ENCODE measurements around the gene CLEC16A. TPM values are rescaled to one million over a fixed set of nuclear protein-coding genes. Genes with fewer than 3 reads are reported as not detected.

CLEC16A gene
- total RNA-seq, 4 donors from 2014 or later = 24.5 to 33.0 (median 29.3) TPM

DNA sequence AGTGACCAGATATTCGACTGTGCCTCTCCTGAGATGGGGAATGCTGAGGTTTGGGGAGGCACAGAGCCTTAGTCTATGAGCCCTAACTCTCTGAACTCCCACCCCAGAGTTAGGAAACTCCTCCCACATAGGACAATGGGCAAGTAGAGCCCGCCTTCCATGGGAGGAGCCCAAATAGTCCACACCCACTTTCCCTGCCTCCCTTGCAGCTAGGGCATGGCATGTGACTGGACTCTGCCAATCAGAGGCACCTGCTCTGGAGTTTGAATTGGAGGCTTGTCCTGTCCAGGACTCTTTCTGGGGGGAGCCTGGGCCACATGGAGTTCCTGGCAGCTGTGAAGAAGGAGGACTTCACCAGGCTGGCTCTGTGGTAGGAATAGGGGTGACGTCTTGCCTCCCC lies 263.3 kb downstream of the CLEC16A start:
- Histone ChIP-seq H3K4me3 (no peak overlapping the region), H3K4me1 (no peaks in the 10 kb centered on the region), H3K36me3 (no peaks in the 10 kb centered on the region), H3K27me3 (peaks cover 0 to 4% (median 4%) of the 10 kb centered on the region in 3 donors), H3K9me3 (no peaks in the 10 kb centered on the region), H3K27ac (no peak overlapping the region)
- ATAC-seq (no peak), DNase-seq (no peak)
- in situ Hi-C loops (cut with MboI; ENCODE audit: low sequenced_read_pairs in 4 of 4) = no loop called here
- TF ChIP-seq, protein P1, sequence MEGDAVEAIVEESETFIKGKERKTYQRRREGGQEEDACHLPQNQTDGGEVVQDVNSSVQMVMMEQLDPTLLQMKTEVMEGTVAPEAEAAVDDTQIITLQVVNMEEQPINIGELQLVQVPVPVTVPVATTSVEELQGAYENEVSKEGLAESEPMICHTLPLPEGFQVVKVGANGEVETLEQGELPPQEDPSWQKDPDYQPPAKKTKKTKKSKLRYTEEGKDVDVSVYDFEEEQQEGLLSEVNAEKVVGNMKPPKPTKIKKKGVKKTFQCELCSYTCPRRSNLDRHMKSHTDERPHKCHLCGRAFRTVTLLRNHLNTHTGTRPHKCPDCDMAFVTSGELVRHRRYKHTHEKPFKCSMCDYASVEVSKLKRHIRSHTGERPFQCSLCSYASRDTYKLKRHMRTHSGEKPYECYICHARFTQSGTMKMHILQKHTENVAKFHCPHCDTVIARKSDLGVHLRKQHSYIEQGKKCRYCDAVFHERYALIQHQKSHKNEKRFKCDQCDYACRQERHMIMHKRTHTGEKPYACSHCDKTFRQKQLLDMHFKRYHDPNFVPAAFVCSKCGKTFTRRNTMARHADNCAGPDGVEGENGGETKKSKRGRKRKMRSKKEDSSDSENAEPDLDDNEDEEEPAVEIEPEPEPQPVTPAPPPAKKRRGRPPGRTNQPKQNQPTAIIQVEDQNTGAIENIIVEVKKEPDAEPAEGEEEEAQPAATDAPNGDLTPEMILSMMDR (IDR thresholded peaks at IDR 0.05 in 4 of 5, conservative IDR thresholded peaks at IDR 0.05 in 1 of 5) = no peak
- TF ChIP-seq POLR2A (IDR thresholded peaks at IDR 0.05) = no peak
- intact Hi-C loops (cut with DNase I; ENCODE audit: low total_unique reads) = no loop called here

DNA sequence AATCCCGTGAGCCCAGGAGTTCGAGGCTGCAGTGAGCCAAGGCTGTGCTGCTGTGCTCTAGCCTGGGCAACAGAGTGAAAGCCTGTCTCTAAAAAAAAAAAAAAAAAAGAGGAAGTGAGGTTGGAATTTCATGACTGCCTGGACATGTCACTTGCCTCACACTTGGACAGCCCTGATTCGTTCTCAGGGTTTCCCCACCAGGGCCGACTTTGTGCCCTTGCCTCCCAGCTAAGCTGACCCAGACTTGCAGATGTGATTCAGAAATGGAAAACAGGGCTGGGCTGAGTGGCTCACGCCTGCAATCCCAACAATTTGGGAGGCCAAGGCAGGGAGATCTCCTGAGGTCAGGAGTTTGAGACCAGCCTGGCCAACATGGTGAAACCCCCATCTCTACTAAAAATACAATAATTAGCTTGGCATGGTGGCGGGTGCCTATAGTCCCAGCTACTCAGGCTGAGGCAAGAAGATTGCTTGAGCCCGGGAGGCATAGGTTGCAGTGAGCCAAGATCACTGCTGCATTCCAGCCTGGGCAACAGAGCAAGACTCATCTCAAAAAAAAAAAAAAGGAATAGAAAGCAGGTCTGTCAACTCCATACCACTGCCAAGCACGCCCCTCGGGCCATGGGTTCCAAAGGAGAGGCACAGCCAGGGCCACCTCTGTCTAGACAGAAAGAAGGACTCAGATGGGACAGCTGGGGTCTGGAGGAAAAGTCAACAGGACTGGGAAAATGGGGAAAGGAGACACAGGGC lies 264.7 kb downstream of the CLEC16A start:
- H3K36me3 ChIP-seq = no peaks in the 10 kb centered on the region
- no peaks in the 10 kb centered on the region for H3K4me1 ChIP-seq
- DNase-seq (no peak), ATAC-seq (no peak)
- peaks cover 0 to 4% (median 4%) of the 10 kb centered on the region in 3 donors for H3K27me3 ChIP-seq
- TF ChIP-seq, protein P1 (IDR thresholded peaks at IDR 0.05 in 4 of 5, conservative IDR thresholded peaks at IDR 0.05 in 1 of 5) = no peak
- H3K9me3 ChIP-seq = no peaks in the 10 kb centered on the region
- H3K4me3 ChIP-seq = no peak overlapping the region
- intact Hi-C loops (cut with DNase I; ENCODE audit: low total_unique reads) (no loop called here), in situ Hi-C loops (cut with MboI; ENCODE audit: low sequenced_read_pairs in 4 of 4) (no loop called here)
- no peak overlapping the region for H3K27ac ChIP-seq

DNA sequence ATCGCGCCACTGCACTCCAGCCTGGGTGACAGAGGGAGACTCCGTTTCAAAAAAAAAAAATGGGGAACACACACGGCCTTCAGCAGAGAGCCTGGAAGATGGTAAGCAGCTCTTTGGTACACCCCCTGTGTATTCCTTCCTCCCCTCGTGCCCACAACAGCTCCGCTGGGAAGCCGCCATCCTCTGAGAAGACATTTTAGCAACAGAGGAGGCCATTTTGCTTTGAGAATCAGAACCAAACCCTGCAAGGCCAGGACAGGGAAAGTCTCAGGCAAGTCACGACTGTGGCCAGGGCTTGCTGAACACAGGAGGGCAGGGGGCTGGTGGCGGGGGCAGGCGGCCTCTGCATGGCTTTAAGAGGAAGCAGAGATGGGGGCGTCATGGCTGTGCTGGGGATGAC lies 265.9 kb downstream of the CLEC16A start:
- H3K27me3 ChIP-seq = peaks cover 0 to 4% (median 4%) of the 10 kb centered on the region in 3 donors
- ATAC-seq = no peak
- intact Hi-C loops (cut with DNase I; ENCODE audit: low total_unique reads) = no loop called here
- H3K27ac ChIP-seq = no peak overlapping the region
- no peaks in the 10 kb centered on the region for H3K9me3 ChIP-seq
- H3K4me1 ChIP-seq = no peaks in the 10 kb centered on the region
- DNase-seq = no peak
- no peak overlapping the region for H3K4me3 ChIP-seq
- TF ChIP-seq POLR2A (IDR thresholded peaks at IDR 0.05) = no peak
- TF ChIP-seq, protein P1 (IDR thresholded peaks at IDR 0.05 in 4 of 5, conservative IDR thresholded peaks at IDR 0.05 in 1 of 5) = no peak
- no peaks in the 10 kb centered on the region for H3K36me3 ChIP-seq
- in situ Hi-C loops (cut with MboI; ENCODE audit: low sequenced_read_pairs in 4 of 4) = no loop called here

DNA sequence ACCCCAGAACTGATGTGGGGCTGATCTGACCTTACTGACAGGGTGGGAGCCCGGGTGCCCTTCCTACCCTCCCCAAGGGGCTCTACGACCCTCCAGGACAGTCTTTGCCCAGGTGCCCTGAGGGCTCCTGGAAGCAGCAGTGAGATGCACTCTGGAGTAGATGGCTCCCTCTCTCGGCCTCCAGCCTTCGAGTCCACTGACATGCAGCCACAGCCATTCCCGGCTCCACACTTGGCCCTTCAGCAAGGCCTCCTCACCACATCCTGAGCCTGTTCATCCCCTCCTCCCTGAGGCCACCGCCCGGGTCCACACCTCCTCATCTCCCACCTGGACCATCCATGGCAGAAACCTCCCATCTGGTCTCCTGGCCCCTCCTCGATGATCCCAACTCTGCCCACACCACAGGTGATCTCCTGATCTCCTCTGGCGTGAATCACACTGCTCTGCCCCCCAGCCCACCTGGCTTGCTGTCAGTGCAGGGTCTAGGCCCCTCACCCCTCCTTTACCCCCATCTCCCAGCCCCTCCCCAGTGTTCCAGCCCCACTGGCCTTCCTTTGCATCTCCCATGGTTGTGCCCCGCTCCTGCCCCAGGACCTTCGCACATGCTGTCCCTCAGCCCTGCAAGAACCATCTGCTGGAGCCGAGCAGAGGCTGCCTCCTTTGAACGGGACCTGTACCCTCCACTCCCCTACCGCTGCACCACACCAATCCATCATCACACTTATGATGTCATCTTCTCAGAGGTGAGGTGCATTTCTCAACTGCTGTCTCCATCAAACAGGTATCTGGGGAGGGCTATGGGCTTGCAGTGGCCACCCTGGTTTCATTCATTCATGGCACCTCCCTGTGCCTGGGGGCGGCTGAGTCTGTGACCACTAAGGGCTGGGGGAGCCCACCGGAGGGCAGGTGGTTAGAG lies 267.0 kb downstream of the CLEC16A start:
- peaks cover 0 to 7% (median 3%) of the 10 kb centered on the region in 3 donors for H3K9me3 ChIP-seq
- no peaks in the 10 kb centered on the region for H3K4me1 ChIP-seq
- peaks cover 0 to 4% (median 4%) of the 10 kb centered on the region in 3 donors for H3K27me3 ChIP-seq
- in situ Hi-C loops (cut with MboI; ENCODE audit: low sequenced_read_pairs in 4 of 4) = no loop called here
- H3K4me3 ChIP-seq = no peak overlapping the region
- TF ChIP-seq POLR2A (IDR thresholded peaks at IDR 0.05) = no peak
- TF ChIP-seq, protein P1 (IDR thresholded peaks at IDR 0.05 in 4 of 5, conservative IDR thresholded peaks at IDR 0.05 in 1 of 5) = no peak
- no peak overlapping the region for H3K27ac ChIP-seq
- no peaks in the 10 kb centered on the region for H3K36me3 ChIP-seq
- no peak for DNase-seq
- no peak for ATAC-seq
- intact Hi-C loops (cut with DNase I; ENCODE audit: low total_unique reads) = no loop called here
